HL-60 (cell line): ENCODE measurements around the gene CCL4.
"Not testable (repeated sequence)": the region's sequence is repeated elsewhere in the genome, so short reads cannot be mapped to it uniquely, and the experiment has no call there.

Experiments used
- DNase-seq, 2 experiments: peaks; one replicate each; pipeline ENCODE4 v3.0.0-alpha.2; 2010 to 2020; ENCODE audit warnings: low read depth in 1 of 2, low spot score in 1 of 2
- H3K27ac ChIP-seq: fragments of 250-450 bp; sonication (Bioruptor Pico); replicated peaks from 2 replicates; pipeline ENCODE4 v1.5.1; 2020; ENCODE audit warnings: mild to moderate bottlenecking, moderate library complexity
- H3K27me3 ChIP-seq: fragments of 250-450 bp; sonication (Bioruptor Pico); 2 replicates; pipeline ENCODE4 v1.5.1; 2021; ENCODE audit warnings: mild to moderate bottlenecking, moderate library complexity; ENCODE audit not compliant: insufficient read depth, poor library complexity, severe bottlenecking
- H3K4me3 ChIP-seq: replicated peaks from 2 replicates; pipeline ENCODE4 v1.5.1; 2011; ENCODE audit warnings: mild to moderate bottlenecking, control low read depth, low read length; ENCODE audit not compliant: insufficient read depth
- CTCF ChIP-seq: IDR thresholded peaks from one replicate; pipeline ENCODE4 v1.5.1; 2011; ENCODE audit warnings: low read length, control low read depth, inconsistent platforms; ENCODE audit not compliant: insufficient read depth
- GABPA ChIP-seq: IDR thresholded peaks from 2 replicates; pipeline ENCODE4 v1.6.1; 2012; ENCODE audit warnings: low read depth
- POLR2AphosphoS5 ChIP-seq: IDR thresholded peaks from 2 replicates; pipeline ENCODE4 v1.6.1; 2012; ENCODE audit warnings: low read depth
- REST ChIP-seq: IDR thresholded peaks from 2 replicates; pipeline ENCODE4 v1.6.1; 2012; ENCODE audit warnings: low read depth; ENCODE audit not compliant: insufficient replicate concordance
- SPI1 ChIP-seq: IDR thresholded peaks from 2 replicates; pipeline ENCODE4 v1.6.1; 2012; ENCODE audit warnings: low read depth, mild to moderate bottlenecking, borderline replicate concordance

The CCL4 gene

DNA sequence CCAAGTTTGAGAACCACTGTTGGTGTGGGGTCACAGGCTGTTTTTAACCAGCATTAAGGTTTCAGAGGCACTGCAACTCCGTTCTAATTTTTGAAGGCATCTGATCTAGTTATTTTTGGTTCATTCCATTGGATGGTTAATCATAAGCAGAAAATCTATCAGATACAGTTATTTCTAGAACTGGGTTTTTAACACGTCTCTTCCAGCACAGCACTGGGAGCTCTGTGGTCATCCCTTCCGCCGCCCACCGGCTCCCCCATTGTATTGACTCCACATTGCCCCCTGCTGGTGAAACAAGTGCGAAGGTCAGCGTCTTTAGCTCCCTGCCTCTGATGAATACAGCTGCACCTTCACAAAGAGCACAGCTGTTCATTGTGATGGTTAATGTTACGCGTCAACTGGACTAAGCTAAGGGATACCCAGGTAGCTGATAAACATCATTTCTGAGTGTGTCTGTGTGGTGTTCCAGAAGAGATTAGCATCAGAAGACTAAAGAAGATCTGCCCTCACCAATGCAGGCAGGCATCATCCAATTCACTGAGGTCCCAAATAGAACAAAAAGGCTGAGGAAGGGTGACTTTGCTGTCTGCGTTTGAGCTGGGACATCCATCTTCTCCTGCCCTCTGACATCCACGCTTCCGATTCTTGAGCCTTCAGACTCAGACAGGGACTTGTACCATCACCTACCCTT lies 31.1 kb upstream of the CCL4 start:
- TF ChIP-seq GABPA: no peak
- peak; percentile 73 for TF ChIP-seq CTCF
- Histone ChIP-seq H3K4me3 (no peak overlapping the region), H3K27ac (no peak overlapping the region), H3K27me3 (no peaks in the 10 kb centered on the region)
- DNase-seq: peak in 1 of 2 experiments; percentile 59

GRCh38 chr17:36074365-36074764 lies 29.3 kb upstream of the CCL4 start:
- DNase-seq: no peak
- Histone ChIP-seq H3K4me3 (no peak overlapping the region), H3K27me3 (no peaks in the 10 kb centered on the region), H3K27ac (no peak overlapping the region)
- TF ChIP-seq GABPA: no peak
- TF ChIP-seq POLR2AphosphoS5: no peak
- no peak for TF ChIP-seq CTCF
- TF ChIP-seq REST: no peak
- no peak for TF ChIP-seq SPI1

DNA sequence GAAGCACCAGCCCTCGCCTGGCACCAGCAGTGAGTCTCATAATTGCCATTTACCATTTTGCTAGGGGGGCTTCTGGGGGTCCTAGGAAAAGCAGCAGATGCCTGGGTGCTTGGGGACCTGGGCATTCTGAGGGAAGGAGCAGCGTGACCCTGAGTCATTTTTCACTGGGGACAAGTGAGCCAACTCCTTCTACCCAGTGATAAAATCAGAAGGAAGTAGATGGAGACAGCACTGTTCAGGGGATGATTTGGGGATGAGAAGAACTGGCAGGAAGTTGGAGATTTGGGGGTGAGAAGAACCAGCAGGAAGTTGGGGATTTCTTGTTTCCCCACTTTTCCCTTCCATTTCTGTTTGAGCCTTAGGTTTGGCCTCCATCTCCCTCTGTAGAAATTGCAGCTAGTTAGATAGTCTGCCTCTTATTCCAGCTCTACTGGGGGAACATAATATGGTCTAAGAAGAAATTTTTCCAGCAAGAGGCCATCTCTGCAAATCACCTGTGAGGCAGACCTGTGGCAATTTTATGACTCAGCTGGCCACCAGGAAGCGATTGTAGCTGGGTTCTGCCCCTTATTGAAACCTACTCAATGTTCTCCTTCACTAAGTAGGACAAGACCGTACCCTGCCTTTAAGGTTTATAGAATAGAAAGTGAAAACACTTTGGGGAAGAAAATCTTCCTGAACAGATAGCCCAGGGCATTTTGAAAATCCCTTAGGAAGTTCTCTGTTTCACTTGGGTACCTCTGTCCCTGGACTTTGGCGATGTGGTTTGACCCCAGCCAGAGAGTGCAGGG lies 21.8 kb upstream of the CCL4 start:
- H3K4me3 ChIP-seq, DNase-seq, H3K27me3 ChIP-seq: not testable (repeated sequence)
- peak overlapping the region; percentile 95 for H3K27ac ChIP-seq

- TF ChIP-seq GABPA (peak; percentile 90), POLR2AphosphoS5 (peak; percentile 80), SPI1 (peak; percentile 63; the same call in 1 of the 2 replicates)
- not testable (repeated sequence) for H3K4me3 ChIP-seq, H3K27me3 ChIP-seq
- peak overlapping the region; percentile 95 for H3K27ac ChIP-seq
- peak; percentile 97 to 99 for DNase-seq
Observed at GRCh38 chr17:36082482-36083120, 21.0 kb upstream of the CCL4 start.

DNA sequence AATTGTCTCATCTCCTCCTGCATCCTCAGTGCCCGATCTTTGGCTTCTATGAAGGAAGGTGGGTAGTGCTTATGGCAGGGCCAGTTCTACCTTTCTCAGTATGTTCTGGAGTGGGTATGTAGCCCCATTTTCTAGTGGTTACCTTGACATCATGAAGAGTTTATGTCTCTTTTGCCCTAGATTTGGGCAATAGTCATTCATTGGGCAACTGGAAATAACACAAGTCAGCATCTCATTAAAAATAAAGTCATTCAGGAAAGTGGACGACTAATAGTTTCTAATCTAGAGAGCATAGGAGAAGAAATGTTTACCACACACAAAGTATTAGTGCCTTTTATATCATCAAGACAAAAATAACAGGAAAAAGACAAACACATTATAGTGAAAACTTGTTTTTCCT lies 19.9 kb upstream of the CCL4 start:
- H3K27me3 ChIP-seq, H3K4me3 ChIP-seq, DNase-seq: not testable (repeated sequence)
- H3K27ac ChIP-seq: peak overlapping the region; percentile 95

GRCh38 chr17:36085765-36086164 lies 17.9 kb upstream of the CCL4 start:
- peak; percentile 75 to 87 for DNase-seq
- TF ChIP-seq GABPA (peak; percentile 29; the same call in 1 of the 2 replicates), SPI1 (peak; percentile 76; the same call in 1 of the 2 replicates), POLR2AphosphoS5 (peak; percentile 51), REST (no peak)
- Histone ChIP-seq H3K27ac (peak overlapping the region; percentile 57), H3K4me3 (no peak overlapping the region), H3K27me3 (no peaks in the 10 kb centered on the region)
